ENCODE results near the gene TMC7. TPM values are rescaled to one million over a fixed set of nuclear protein-coding genes. Genes with fewer than 3 reads are reported as not detected.

TMC7 gene
- total RNA-seq, 1 donor from 2014 or later, result 1.6 TPM

GRCh38 chr16:18966791-18967190 is 16.9 kb upstream of the TMC7 start:
- no peaks in the 10 kb centered on the region for H3K9me3 Mint-ChIP-seq
- no peaks in the 10 kb centered on the region for H3K27me3 Mint-ChIP-seq (ENCODE audit: low read depth)
- no peak overlapping the region for H3K4me3 Mint-ChIP-seq
- no peak for DNase-seq (ENCODE audit: low spot score in 2 of 2, unreplicated experiment in 2 of 2)
- TF ChIP-seq CTCF (IDR thresholded peaks at IDR 0.05; ENCODE audit: unreplicated experiment), result no peak
- H3K36me3 Mint-ChIP-seq, result no peaks in the 10 kb centered on the region
- peaks cover 4% of the 10 kb centered on the region for H3K4me1 Mint-ChIP-seq
- H3K27ac Mint-ChIP-seq, result no peak overlapping the region

GRCh38 chr16:18969050-18969854 is 14.5 kb upstream of the TMC7 start:
- Mint-ChIP-seq H3K27ac (no peak overlapping the region), H3K4me3 (peak overlapping the region; percentile 44), H3K4me1 (no peaks in the 10 kb centered on the region), H3K27me3 (ENCODE audit: low read depth) (peaks cover 2% of the 10 kb centered on the region), H3K9me3 (no peaks in the 10 kb centered on the region), H3K36me3 (no peaks in the 10 kb centered on the region)
- TF ChIP-seq CTCF (IDR thresholded peaks at IDR 0.05; ENCODE audit: unreplicated experiment), result peak; percentile 99
- peak; percentile 63 to 93 for DNase-seq (ENCODE audit: low spot score in 2 of 2, unreplicated experiment in 2 of 2)

- DNase-seq (ENCODE audit: low spot score in 2 of 2, unreplicated experiment in 2 of 2), result no peak
- no peak for TF ChIP-seq CTCF (IDR thresholded peaks at IDR 0.05; ENCODE audit: unreplicated experiment)
- Mint-ChIP-seq H3K4me3 (no peak overlapping the region), H3K9me3 (no peaks in the 10 kb centered on the region), H3K27me3 (ENCODE audit: low read depth) (peaks cover 2% of the 10 kb centered on the region), H3K36me3 (no peaks in the 10 kb centered on the region), H3K4me1 (no peaks in the 10 kb centered on the region), H3K27ac (no peak overlapping the region)
Measured at GRCh38 chr16:18969855-18970240, 13.9 kb upstream of the TMC7 start.

GRCh38 chr16:18975109-18975508 is 8.6 kb upstream of the TMC7 start:
- no peak overlapping the region for H3K4me3 Mint-ChIP-seq
- H3K27me3 Mint-ChIP-seq (ENCODE audit: low read depth), result peaks cover 27% of the 10 kb centered on the region
- no peaks in the 10 kb centered on the region for H3K9me3 Mint-ChIP-seq
- no peak for TF ChIP-seq CTCF (IDR thresholded peaks at IDR 0.05; ENCODE audit: unreplicated experiment)
- no peak for DNase-seq (ENCODE audit: low spot score in 2 of 2, unreplicated experiment in 2 of 2)
- no peaks in the 10 kb centered on the region for H3K36me3 Mint-ChIP-seq
- H3K4me1 Mint-ChIP-seq, result no peaks in the 10 kb centered on the region
- H3K27ac Mint-ChIP-seq, result no peak overlapping the region

- no peak for TF ChIP-seq CTCF (IDR thresholded peaks at IDR 0.05; ENCODE audit: unreplicated experiment)
- Mint-ChIP-seq H3K27me3 (ENCODE audit: low read depth) (peaks cover 37% of the 10 kb centered on the region), H3K4me3 (no peak overlapping the region)
Measured at GRCh38 chr16:18979936-18980335, 3.8 kb upstream of the TMC7 start.

More at GRCh38 chr16:18979936-18980335, 3.8 kb upstream of the TMC7 start:
- Mint-ChIP-seq H3K36me3 (no peaks in the 10 kb centered on the region), H3K4me1 (no peaks in the 10 kb centered on the region), H3K9me3 (no peaks in the 10 kb centered on the region), H3K27ac (no peak overlapping the region)
- no peak for DNase-seq (ENCODE audit: low spot score in 2 of 2, unreplicated experiment in 2 of 2)
